GM18870 (cell line): Measurements from ENCODE around the gene ZNF224.
"Not testable (repeated sequence)": the region's sequence is repeated elsewhere in the genome, so short reads cannot be mapped to it uniquely, and the experiment has no call there.

Experiments
- ATAC-seq: cut with Tn5 transposase; IDR thresholded peaks from one replicate; pipeline ENCODE4 v1.9.1; 2021; ENCODE audit warnings: moderate library complexity; ENCODE audit not compliant: unreplicated experiment

ZNF224 gene

GRCh38 chr19:44121162-44121561 is 27.0 kb downstream of the ZNF224 start:
- ATAC-seq = not testable (repeated sequence)

GRCh38 chr19:44131955-44132354 is 37.8 kb downstream of the ZNF224 start:
- ATAC-seq = no peak

- ATAC-seq = no peak
Measured at GRCh38 chr19:44141191-44142058, 47.3 kb downstream of the ZNF224 start, which contains the start of gene ZNF234. Gene ZNF234, plus strand, starts transcription at chr19:44141554. Its CDS starts 3,079 bp downstream, at chr19:44144633.

GRCh38 chr19:44142059-44142433 is 47.9 kb downstream of the ZNF224 start:
- ATAC-seq = no peak

GRCh38 chr19:44149776-44150175 is 55.6 kb downstream of the ZNF224 start:
- ATAC-seq = no peak

- ATAC-seq = no peak
Measured at GRCh38 chr19:44151491-44151890, 57.3 kb downstream of the ZNF224 start.

- no peak for ATAC-seq
Measured at GRCh38 chr19:44156475-44156874, 62.3 kb downstream of the ZNF224 start.
